ENCODE results near the gene PARS2.

Gene PARS2

DNA sequence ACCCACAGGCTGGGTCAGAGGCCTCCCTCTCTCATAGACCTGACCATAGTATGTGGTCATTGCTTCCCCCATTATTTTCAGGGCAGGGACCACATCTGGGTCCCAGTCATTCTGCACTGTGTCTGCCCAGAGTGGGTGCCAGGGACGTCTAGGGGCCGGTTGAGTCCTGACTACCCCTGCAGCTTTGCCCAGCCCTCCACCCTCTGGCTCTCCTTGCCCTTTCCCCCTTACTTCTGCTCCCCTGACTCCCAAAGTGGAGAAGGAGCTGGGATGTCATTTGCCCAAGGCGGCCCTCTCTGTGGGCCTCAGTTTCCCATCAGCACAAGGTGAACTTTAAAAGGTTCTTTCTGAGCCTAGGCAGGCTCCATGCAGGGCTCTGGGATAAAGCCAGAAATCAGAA lies 41.1 kb upstream of the PARS2 start:
- H3F3A ChIP-seq (ENCODE audit: insufficient read depth, low read length): peaks cover 11% of the 10 kb centered on the region; the same call in 1 of the 2 replicates
- no peak overlapping the region for H2AFZ ChIP-seq (ENCODE audit: low read length)
- H3K9me3 ChIP-seq (replicated peaks; ENCODE audit: insufficient read depth, low read length): no peaks in the 10 kb centered on the region
- no peak overlapping the region for H3K4me2 ChIP-seq (ENCODE audit: low read depth, low read length)
- H3K27me3 ChIP-seq (replicated peaks; ENCODE audit: insufficient read depth, low read length): no peaks in the 10 kb centered on the region
- H3K36me3 ChIP-seq (replicated peaks; ENCODE audit: insufficient read depth, low read length): no peaks in the 10 kb centered on the region
- H3K4me1 ChIP-seq (ENCODE audit: low read length): 0 out of 2 replicates have a peak, but pooled peaks cover 11% of the 10 kb centered on the region
- no peak for DNase-seq
- no peak overlapping the region for H3K4me3 ChIP-seq (ENCODE audit: low read length)
- TF ChIP-seq EZH2 (optimal IDR thresholded peaks at IDR 0.05; ENCODE audit: low read depth, low read length): no peak
- TF ChIP-seq, protein P1, sequence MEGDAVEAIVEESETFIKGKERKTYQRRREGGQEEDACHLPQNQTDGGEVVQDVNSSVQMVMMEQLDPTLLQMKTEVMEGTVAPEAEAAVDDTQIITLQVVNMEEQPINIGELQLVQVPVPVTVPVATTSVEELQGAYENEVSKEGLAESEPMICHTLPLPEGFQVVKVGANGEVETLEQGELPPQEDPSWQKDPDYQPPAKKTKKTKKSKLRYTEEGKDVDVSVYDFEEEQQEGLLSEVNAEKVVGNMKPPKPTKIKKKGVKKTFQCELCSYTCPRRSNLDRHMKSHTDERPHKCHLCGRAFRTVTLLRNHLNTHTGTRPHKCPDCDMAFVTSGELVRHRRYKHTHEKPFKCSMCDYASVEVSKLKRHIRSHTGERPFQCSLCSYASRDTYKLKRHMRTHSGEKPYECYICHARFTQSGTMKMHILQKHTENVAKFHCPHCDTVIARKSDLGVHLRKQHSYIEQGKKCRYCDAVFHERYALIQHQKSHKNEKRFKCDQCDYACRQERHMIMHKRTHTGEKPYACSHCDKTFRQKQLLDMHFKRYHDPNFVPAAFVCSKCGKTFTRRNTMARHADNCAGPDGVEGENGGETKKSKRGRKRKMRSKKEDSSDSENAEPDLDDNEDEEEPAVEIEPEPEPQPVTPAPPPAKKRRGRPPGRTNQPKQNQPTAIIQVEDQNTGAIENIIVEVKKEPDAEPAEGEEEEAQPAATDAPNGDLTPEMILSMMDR (IDR thresholded peaks at IDR 0.05; ENCODE audit: low read length): no peak
- TF ChIP-seq EZH2phosphoT487 (IDR thresholded peaks at IDR 0.05; ENCODE audit: low read length): no peak
- no peak overlapping the region for H3K27ac ChIP-seq (ENCODE audit: low read length)
- 0 out of 2 replicates have a peak, but pooled peaks cover 3% of the 10 kb centered on the region for H3K79me2 ChIP-seq (ENCODE audit: low read length)
- no peaks in the 10 kb centered on the region for H4K20me1 ChIP-seq (ENCODE audit: insufficient read depth, low read length)
- no peaks in the 10 kb centered on the region for H3K9me2 ChIP-seq (replicated peaks; ENCODE audit: insufficient read depth, low read length)
- H3K9ac ChIP-seq (ENCODE audit: low read length): no peak overlapping the region

DNA sequence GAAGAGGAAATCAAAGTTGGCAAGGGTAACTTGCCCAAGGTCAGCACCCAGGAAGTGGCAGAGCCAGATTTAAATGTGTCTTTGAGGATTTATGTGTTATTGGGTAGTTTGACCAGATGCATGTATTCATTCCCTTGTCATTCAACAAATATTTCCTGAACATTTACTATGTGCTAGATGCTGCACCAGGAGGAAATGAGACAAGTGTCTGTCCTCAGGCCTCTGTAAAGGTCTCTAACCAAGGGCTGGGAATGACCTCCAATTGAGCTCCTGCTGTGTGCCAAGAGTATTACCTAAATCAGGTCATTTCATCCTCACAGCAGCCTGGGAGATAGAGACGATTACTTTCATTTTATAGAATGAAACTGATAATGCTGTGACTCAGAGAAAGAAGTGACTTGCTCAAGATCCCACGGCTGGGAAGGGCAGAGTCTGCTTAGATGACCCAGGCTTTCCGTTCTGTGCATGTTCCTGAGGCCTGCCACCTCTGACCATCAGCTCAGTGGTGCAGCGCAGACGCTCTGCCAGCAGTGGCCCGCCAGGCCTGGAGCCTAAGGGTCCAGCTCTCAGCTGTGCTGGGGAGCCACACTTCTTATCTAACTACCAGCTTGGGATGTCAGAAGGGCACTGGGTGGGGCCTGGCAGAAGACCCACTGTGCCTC lies 40.3 kb upstream of the PARS2 start:
- H4K20me1 ChIP-seq (ENCODE audit: insufficient read depth, low read length): no peaks in the 10 kb centered on the region
- H3K9me2 ChIP-seq (replicated peaks; ENCODE audit: insufficient read depth, low read length): no peaks in the 10 kb centered on the region
- TF ChIP-seq EZH2phosphoT487 (IDR thresholded peaks at IDR 0.05; ENCODE audit: low read length) (no peak), EZH2 (optimal IDR thresholded peaks at IDR 0.05; ENCODE audit: low read depth, low read length) (no peak)
- TF ChIP-seq, protein P1 (IDR thresholded peaks at IDR 0.05; ENCODE audit: low read length): no peak
- peaks cover 19% of the 10 kb centered on the region for H3K4me1 ChIP-seq (ENCODE audit: low read length)
- peak overlapping the region; percentile 7; the same call in 1 of the 2 replicates for H2AFZ ChIP-seq (ENCODE audit: low read length)
- H3K36me3 ChIP-seq (replicated peaks; ENCODE audit: insufficient read depth, low read length): no peaks in the 10 kb centered on the region
- peak; percentile 22 for DNase-seq
- peaks cover 11% of the 10 kb centered on the region; the same call in 1 of the 2 replicates for H3F3A ChIP-seq (ENCODE audit: insufficient read depth, low read length)
- no peak overlapping the region for H3K9ac ChIP-seq (ENCODE audit: low read length)
- no peaks in the 10 kb centered on the region for H3K27me3 ChIP-seq (replicated peaks; ENCODE audit: insufficient read depth, low read length)
- no peaks in the 10 kb centered on the region for H3K9me3 ChIP-seq (replicated peaks; ENCODE audit: insufficient read depth, low read length)
- H3K4me3 ChIP-seq (ENCODE audit: low read length): no peak overlapping the region
- peak overlapping the region; percentile 27 for H3K4me2 ChIP-seq (ENCODE audit: low read depth, low read length)
- H3K27ac ChIP-seq (ENCODE audit: low read length): no peak overlapping the region
- 0 out of 2 replicates have a peak, but pooled peaks cover 3% of the 10 kb centered on the region for H3K79me2 ChIP-seq (ENCODE audit: low read length)

DNA sequence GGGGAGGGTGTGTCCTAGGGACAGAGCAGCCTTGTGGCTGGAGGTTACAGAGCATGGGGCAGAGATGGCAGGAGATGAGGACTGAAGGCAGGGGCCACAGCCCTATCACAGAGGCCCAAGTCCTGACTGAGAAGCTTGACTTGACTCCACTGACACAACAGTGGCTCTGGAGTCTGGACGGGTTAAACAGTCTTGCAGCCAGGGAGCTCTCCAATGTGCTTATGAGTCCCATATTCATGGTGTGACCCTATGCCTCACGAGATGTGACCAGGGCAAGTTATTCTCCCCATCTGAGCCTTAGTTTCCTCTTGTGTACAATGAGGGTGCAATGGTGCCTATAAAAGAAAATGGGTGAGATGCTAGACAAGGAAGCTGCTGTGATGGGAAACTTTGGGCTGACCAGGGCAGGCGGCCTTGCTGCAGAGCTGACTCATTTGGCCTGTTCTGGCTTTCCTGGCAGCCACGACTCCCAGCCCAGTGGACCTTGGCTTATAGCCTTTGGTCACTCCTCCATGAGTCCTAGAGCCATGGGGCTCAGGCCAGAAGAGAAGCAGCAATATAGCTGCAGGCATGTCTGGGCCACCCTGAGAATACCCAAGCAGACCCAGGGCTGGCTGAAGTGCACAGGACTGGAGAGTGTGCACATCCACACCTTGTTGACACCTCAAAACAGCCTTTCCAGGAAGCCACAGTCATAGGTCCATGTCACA lies 39.6 kb upstream of the PARS2 start:
- H3K27me3 ChIP-seq (replicated peaks; ENCODE audit: insufficient read depth, low read length): no peaks in the 10 kb centered on the region
- no peak overlapping the region for H3K27ac ChIP-seq (ENCODE audit: low read length)
- H3K4me2 ChIP-seq (ENCODE audit: low read depth, low read length): no peak overlapping the region
- DNase-seq: no peak
- H2AFZ ChIP-seq (ENCODE audit: low read length): no peak overlapping the region
- peaks cover 26% of the 10 kb centered on the region for H3K4me1 ChIP-seq (ENCODE audit: low read length)
- no peak for TF ChIP-seq EZH2 (optimal IDR thresholded peaks at IDR 0.05; ENCODE audit: low read depth, low read length)
- no peaks in the 10 kb centered on the region for H3K9me2 ChIP-seq (replicated peaks; ENCODE audit: insufficient read depth, low read length)
- 0 out of 2 replicates have a peak, but pooled peaks cover 3% of the 10 kb centered on the region for H3K79me2 ChIP-seq (ENCODE audit: low read length)
- H3K4me3 ChIP-seq (ENCODE audit: low read length): no peak overlapping the region
- H3K9ac ChIP-seq (ENCODE audit: low read length): no peak overlapping the region
- no peaks in the 10 kb centered on the region for H3K9me3 ChIP-seq (replicated peaks; ENCODE audit: insufficient read depth, low read length)
- H3F3A ChIP-seq (ENCODE audit: insufficient read depth, low read length): peaks cover 11% of the 10 kb centered on the region; the same call in 1 of the 2 replicates
- no peaks in the 10 kb centered on the region for H3K36me3 ChIP-seq (replicated peaks; ENCODE audit: insufficient read depth, low read length)
- H4K20me1 ChIP-seq (ENCODE audit: insufficient read depth, low read length): no peaks in the 10 kb centered on the region

Data from MM.1S (cell line).